Measurements from ENCODE around the gene FTCD.
"Not testable (repeated sequence)": the region's sequence is repeated elsewhere in the genome, so short reads cannot be mapped to it uniquely, and the experiment has no call there.

FTCD gene

DNA sequence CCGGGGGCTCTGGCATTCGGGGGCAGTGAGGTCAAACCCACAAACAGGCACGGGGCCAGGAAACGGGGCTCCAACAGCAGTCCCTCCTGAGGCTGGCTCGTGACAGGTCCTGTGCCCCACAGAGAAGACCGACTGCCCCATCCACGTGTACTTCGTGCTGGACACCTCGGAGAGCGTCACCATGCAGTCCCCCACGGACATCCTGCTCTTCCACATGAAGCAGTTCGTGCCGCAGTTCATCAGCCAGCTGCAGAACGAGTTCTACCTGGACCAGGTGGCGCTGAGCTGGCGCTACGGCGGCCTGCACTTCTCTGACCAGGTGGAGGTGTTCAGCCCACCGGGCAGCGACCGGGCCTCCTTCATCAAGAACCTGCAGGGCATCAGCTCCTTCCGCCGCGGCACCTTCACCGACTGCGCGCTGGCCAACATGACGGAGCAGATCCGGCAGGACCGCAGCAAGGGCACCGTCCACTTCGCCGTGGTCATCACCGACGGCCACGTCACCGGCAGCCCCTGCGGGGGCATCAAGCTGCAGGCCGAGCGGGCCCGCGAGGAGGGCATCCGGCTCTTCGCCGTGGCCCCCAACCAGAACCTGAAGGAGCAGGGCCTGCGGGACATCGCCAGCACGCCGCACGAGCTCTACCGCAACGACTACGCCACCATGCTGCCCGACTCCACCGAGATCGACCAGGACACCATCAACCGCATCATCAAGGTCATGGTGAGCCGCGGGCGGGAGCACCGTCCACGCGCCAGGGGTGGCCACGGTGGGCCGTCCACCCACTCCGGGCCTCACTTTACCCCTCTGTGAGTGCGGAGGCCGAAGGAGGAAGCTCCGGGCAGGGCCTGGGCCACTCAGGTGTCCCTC, 43.3 kb downstream of the FTCD start:
- DNase-seq (ENCODE audit: low read depth): no peak

DNA sequence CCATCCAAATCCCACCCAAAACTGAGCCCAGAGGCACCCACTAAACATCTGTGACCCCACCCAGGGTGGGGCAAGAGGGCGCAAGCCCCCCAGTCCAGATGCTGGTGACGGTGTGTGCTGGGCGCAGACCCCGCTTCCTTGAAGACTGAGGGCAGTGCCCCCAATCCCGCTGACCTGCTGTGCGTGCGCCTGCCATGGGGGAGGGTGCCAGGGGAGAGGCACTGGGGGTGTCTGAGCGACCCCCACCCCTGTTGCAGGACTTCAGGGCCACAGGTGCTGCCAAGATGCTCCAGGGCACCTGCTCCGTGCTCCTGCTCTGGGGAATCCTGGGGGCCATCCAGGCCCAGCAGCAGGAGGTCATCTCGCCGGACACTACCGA, 44.2 kb downstream of the FTCD start:
- DNase-seq (ENCODE audit: low read depth): no peak

DNA sequence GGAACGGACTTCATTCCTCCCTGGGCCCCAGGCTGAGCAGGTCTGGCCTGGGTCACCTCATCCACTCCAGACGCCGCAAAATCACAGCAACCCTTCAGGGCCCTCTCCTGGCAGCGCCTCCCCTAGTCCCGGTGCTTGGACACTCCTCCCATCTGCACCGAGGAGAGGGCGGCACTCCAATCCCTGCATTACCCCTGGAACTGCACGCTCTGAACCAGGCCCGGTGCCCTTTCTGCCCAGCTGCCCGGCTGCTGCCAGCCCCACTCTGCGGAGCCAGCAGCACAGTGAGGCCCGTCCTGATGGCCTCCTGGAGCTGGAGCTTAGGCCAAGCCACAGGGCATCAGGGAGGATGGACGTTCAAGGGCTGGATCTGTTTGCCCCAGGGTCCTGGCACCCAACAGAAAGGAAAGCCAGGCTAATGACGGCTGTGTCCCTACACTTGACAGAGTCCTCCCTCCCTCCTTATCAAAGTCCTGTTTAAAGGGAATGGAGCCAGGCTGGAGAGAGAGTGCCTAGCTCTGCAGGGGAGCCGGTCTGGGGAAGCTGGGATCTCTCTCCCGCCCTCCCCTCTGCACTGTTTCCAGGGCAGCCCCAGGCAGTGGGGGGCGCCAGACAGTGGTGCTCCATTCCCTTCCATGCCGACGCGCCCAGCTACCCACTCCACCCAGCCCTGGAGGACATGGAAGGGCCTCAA, 44.7 kb downstream of the FTCD start:
- no peak for DNase-seq (ENCODE audit: low read depth)

DNA sequence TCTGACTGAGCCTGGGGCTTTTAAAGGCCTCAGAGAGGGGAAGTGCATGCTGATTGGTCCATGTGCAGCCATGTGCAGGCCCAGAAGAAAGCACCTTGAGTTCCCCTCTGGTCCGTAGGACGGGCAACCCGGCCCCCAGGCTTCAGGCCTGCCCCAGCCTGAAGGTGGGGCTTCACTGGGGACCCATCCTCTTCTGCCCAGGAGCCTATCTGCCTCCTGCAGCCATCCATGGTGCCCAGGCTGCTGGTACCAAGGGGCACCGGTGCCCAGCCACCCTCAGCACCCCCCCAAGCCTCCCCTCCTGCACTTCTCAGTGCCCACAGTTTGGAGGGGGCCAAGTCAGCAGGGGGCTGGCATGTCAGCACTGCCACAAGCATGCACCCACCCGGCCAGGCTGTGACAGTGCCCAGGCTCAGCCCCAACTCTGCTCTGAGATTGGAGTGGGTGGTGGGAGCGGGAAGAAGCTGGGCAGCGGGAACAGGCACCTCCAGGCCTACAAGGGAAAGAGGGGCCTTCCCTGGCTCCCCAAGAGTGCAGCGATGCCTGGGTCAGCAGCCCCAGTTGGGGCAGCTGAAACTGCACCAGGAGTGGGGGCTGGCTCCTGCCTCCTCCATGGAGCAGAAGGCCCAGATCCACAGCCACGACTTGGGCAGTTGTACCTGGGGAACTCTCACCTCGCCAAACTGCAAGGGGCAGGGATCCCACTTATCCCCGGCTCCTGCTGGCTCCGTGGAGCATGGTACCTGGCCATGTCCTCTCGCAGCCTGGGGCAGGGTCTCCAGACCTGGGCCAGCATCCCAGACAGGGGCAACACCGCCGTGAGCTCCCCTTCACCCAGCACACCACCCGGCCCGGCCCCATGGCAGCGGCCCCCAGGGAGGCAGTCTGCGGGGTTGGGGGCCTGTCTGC, 45.8 kb downstream of the FTCD start:
- DNase-seq (ENCODE audit: low read depth): no peak

DNA sequence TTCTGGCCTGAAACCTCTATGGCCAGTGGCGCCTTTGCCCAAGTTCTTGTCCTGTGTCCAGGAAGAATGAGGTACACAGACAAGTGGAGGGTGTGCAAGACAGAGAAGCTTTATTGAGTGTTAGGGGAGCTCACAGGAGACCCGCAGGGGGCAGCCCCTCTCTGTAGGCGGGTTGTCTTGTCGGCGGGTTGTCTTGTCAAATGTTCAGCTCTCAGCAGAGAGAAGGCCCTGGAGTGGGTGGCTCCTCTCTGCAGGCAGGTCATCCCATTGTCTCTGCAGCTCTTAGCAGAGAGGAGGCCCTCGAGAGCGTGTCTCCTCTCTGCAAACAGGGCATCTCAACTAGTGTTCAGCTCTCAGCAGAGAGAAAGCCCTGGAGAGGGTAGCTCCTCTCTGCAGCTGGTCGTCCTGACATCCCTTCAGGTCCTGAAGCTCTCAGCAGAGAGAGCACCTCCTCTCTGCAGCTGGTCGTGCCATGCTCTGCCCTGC, 46.5 kb downstream of the FTCD start:
- no peak for DNase-seq (ENCODE audit: low read depth)

DNA sequence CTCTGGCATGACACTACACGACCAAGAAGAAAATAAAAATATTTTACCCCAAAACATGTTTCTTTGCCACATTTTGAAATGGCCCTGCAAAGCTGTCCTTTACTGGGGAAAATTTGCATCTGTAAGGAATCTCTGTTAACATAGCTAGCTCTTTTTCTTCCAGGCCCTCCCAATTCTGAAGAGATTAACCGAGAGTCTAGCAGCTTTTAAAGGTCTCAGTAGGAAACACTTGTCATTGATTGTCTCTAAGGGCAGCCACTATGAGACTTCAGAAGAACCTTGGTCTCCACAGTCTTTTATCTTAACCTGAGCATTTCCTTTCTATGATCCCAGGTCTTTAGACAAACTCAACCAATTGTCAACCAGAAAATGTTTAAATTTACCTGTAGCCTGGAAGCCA, 48.0 kb downstream of the FTCD start:
- not testable (repeated sequence) for DNase-seq (ENCODE audit: low read depth)

DNA sequence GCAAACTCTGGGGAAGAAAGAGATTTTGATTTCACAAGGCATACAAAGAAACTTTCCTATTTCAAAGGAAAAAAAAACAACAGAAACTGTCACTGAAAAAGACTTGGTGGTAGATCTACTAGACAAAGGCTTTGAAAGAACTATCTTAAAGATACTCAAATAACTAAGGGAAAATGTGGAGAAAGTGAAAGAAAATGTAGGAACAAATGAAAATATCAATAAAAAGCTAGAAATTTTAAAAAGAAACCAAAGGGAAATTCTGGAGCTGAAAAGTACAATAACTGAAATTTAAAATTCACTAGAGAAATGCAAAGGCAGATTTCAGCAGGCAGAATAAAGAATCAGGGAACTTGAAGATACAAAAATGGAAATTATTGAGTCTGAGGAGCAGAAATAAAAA, 51.3 kb downstream of the FTCD start:
- no peak for DNase-seq (ENCODE audit: low read depth)

DNA sequence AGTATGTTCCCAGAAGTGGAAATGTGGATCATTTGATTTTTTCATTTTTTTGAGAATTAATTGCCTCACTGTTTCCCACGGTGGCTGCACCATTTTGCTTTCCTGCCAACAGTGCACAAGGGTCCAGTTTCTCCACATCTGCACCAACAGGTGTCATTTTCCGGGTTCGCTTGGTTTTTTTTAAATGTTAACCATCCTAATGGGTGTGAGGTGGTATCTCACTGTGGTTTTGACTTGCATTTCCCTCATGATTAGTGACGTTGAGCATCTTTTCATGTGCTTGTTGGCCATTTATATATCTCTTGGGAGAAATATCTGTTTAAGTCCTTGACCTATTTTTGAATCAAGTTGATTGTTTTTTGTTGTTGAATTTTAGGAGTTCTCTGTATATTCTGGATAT, 54.5 kb downstream of the FTCD start:
- no peak for DNase-seq (ENCODE audit: low read depth)

DNA sequence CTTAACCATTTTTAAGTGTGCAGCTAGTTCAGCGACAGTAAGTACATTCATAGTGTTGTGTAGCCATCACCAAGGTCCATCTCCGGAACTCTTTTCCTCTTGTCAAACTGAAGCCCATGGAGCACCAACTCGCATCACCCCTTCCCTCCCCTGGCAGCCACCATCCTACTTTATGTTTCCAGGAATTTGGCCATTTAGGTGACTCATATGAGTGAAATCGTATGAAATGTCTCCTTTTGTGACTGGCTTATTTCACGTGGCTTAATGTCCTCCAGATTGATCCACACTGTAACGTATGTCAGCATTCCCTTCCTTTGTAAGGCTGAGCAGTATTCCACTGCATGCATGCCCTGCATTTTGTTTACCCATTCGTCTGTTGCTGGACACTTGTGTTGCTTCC, 55.0 kb downstream of the FTCD start:
- no peak for DNase-seq (ENCODE audit: low read depth)

DNA sequence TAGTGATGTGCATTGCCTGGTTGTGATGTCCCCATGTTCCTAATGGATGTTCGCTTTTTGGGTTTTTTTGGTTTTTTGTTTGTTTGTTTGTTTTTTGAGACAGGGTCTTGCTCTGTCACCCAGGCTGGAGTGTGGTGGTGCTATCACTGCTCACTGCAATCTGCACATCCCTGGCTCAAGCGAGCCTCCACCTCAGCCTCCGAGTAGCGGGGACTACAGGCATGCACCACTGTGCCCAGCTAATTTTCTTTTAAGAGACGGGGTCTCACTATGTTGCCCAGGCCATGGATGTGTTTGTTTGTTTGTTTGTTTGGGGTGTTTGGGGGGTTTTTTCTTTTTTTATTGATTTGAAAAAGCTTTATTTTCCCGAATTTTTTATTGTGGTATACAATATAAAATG, 55.4 kb downstream of the FTCD start:
- DNase-seq (ENCODE audit: low read depth): no peak

DNA sequence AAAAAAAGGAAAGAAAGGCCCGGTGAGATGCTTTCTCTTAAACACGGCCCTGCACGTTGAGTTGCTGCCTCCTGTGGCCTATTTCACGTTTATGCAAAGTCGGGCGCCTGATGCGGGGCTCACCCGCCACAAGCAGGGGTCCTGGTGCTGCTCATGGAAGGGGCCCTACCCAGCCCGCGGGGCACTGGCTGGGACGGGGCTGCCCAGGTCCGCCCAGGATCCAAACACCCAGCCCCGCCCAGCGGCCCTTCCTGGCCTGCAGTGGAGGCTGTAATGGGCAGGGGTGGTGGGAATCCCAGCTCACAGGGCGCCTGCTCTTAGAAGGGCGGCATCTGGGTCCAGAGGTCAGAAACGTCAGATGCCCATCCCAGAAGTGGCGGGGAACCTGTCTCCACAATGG, 55.9 kb downstream of the FTCD start:
- DNase-seq (ENCODE audit: low read depth): no peak

DNA sequence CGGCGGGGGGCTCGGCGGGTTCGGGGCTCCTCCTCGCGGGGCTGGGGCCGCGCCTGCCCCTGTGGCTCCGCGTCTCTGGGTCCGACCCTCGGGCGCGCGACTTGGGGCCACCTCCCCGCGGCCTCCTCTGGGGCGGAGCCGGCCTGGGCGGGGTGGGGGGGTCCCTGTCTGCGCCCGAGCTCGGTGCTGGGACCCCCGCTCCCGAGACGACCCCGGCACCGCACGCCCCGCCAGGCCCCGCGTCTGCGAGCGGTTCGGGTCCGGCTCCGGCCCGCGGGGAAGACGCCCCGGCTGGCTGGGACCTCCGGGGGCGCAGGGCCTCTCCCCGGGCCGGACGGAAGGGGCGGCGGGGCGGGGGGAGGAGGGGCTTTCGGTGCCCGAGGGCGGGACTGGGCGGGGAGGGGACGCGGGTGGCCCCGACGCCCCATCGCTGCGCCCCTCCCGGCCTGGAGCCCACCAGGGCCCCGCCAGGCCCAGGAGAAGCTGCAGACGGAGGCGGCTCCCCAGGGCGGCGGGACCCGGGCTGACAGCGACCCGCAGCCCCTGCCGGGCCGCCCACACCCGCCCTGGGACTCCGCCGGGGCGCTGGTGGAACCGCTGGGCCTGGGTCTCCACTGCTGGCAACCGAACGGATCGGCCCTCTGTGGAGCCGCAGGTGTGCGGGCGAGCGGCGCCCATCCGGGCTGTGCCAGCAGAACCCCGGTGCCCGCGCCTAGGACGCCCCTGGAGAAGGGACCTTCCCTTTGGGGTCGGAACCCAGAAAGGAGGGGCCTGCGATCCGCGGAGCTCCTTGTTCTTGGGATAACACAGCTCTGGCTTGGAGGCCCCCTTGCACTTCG, 56.9 kb downstream of the FTCD start:
- DNase-seq (ENCODE audit: low read depth): no peak

DNA sequence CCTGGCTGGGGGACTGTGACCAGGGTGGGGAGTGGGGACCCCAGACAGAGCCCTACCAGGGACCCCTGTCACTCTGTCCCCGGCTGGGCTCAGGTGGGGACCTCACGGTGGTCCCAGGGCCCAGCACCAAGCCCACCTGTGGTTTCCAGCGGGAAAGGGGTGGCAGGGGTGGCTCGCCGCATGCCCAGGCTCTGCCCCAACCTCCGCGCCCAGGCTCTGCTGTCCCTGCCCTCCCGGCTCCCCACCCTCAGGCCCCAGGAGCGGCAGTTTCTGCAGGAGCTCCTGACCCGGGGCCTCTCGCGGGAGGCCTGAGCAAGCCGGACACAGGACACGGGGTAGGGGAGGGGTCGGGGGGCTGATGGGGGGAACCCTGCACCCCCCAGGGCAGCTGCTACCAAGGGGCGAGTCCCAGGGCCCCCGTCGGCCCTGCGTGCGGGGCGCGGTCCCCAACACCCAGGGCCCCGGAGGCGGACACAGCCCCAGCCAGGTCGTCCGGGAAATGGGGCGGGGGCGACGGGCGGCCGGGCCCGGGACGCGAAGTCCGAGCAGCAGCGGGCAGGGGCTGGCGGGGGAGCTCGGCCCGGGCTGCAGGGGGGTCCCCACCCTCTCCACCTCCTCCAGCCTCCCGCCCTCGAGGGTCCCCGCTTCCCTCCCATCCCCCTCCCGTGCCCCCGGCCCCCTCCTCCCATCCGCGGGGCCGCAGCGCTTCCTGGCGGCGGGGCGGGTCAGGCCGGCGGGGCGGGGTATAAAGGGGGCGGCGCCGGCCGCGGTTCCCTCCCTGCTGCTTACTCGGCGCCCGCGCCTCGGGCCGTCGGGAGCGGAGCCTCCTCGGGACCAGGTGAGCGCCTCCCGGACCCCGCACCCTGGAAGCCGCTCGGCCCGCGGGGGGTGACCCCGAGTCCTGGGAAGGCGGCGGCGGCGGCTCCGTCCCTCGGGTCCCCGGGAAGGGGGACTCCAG, 57.8 kb downstream of the FTCD start, which contains the start of gene COL6A2:
TSS of gene COL6A2 (plus strand) at position 777 of the 958 bp plus-strand sequence.
- DNase-seq (ENCODE audit: low read depth): peak; percentile 32

DNA sequence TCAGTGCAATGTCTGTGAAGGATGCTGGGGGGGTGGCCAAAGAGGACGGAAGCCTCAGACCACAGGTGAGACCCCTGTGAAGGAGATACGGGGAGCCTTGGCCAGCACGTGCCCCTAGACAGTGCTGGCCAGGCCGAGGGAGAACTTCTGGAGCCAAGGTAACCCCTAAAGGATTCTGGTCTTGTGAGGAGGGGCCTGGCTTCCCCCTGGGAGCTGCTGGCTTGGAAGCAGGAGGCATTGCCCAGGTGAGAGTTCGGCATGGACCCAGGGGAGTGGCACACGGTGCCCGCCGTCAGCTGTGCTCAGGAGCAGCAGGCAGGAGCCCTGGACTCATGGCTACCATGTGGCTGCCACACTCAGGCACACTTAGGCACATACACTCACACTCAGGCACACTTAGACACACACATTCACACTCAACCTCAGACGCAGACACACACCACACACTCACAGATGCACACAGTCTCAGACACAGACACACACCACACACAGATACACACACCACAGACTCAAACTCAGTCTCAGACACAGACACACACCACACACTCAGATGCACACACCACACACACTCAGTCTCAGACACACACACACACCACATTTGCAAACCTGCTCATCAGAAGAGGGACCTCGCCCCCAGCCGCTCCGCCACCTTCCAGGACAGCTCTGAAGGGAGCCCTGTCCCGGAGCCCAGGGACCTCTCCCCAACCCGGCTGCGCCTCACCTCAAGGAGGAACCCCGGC, 58.6 kb downstream of the FTCD start:
- DNase-seq (ENCODE audit: low read depth): no peak

DNA sequence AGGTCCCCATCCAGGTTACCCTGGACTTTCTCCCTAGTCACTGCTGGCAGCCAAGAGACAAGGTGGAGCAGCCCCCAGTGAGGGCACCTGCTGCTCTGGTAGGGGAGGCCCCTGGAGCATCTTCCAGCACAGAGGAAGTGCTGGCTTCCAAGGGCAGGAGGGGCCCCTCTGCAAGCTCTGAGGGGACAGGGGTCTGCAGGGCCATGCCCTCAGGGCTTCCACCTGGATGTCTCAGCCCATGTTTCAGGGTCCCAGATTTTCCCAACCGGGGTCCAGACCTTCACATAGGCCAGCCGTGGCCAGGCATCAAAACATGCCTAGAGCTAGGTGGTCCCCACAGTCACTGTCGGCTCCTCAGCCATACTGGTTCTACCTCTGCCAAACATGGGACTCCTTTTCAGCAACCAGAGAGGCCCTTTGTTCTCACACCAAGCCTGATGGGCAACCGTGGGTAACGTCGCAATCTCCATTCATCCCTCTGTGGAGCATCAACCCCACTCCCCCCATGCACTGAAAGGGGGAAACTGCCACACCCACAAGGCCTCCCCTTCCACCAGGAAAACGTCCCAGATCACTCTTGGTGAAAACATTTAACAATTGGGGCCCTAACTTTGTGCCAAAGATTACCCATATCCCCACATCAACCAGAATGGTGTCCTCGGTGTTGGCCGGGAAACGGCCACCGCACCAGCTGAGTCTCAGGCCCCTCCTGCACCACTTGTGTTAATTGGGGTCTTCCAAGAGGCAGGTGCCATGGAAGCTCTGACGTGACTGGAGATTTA, 59.4 kb downstream of the FTCD start:
- no peak for DNase-seq (ENCODE audit: low read depth)

DNA sequence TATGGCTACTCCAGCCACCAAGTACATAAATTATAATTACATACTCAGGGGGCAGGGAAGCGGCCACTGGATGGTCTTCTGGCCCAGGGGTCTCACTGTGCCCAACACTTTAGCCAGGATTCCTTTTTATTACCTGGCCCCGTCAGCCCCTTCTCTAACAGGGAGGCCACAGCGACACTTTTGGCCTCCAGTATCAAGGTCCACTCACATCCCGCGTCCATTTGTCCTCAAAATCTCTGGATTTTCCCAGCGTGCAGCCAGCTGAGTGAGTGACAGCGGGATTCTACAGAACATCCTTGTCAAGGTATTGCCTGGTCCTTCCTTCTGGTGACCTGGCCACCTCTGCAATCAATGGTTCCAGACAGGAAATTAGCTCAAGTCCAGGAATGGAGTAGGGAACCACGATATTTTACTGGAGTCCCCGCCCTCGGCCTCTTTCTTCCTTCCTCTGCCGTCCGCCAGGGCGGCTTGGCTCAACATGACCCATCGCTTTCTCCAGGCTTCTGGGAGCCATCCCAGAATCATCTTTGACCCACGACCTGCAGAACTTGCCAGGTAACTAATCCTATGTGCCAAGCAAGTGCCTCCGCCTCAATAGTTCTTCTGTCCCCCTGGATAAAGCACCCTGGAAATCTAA, 60.2 kb downstream of the FTCD start:
- no peak for DNase-seq (ENCODE audit: low read depth)

DNA sequence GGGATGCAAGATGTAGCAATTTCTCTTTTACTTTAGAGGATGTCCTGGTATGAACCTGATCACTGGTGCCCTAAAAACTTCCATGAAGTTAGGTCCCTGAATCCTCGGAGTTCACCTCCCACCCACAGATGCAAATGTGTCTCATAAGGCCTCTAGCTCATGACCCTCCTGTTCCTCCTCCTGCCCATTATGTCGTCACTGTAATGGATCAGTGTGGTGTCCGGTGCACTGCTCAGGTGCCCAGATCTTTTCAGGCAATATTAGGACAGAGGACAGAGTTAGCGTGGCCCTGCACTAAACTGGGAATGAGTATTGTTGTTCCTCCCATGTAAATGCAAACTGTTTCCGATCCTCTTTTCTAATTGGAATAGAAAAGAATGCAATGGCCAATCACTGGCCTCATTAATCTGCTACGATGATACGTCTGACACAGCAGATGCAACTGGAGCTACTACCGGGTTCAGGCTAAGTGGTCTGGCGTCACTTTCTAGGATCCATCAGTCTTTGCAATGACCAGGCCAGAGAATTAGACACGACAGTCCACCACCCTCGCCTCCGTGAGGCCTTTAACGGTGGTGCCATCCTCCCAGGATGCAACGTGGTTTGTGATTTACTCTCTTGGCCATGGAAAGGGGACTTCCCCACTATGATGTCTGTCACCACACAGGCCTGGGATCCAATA, 60.8 kb downstream of the FTCD start:
- no peak for DNase-seq (ENCODE audit: low read depth)

Data from stimulated activated CD4-positive, alpha-beta T cell treated with anti-CD3 and anti-CD28 coated beads, Interleukin-2, amount 100 ng/mL, for 4 hours (primary cell).